ENCODE data around the gene PDE4D.

PDE4D gene

GRCh38 chr5:58986281-58986680 is 907.2 kb downstream of the PDE4D start:
- Mint-ChIP-seq H3K36me3 (ENCODE audit: low read depth) (no peaks in the 10 kb centered on the region), H3K9me3 (no peaks in the 10 kb centered on the region), H3K27me3 (no peaks in the 10 kb centered on the region), H3K4me1 (ENCODE audit: low read depth) (no peaks in the 10 kb centered on the region), H3K4me3 (no peak overlapping the region), H3K27ac (no peak overlapping the region)
- intact Hi-C loops (cut with micrococcal nuclease): no loop called here

GRCh38 chr5:58985759-58986158 is 907.8 kb downstream of the PDE4D start:
- no peaks in the 10 kb centered on the region for H3K27me3 Mint-ChIP-seq

GRCh38 chr5:58985311-58985710 is 908.2 kb downstream of the PDE4D start:
- Mint-ChIP-seq H3K9me3 (no peaks in the 10 kb centered on the region), H3K36me3 (ENCODE audit: low read depth) (no peaks in the 10 kb centered on the region), H3K27ac (no peak overlapping the region), H3K4me3 (no peak overlapping the region), H3K27me3 (no peaks in the 10 kb centered on the region), H3K4me1 (ENCODE audit: low read depth) (no peaks in the 10 kb centered on the region)
- intact Hi-C loops (cut with micrococcal nuclease): no loop called here

More at GRCh38 chr5:58985759-58986158, 907.8 kb downstream of the PDE4D start:
- no peak overlapping the region for H3K4me3 Mint-ChIP-seq
- H3K9me3 Mint-ChIP-seq: no peaks in the 10 kb centered on the region
- no peaks in the 10 kb centered on the region for H3K4me1 Mint-ChIP-seq (ENCODE audit: low read depth)
- H3K27ac Mint-ChIP-seq: no peak overlapping the region
- H3K36me3 Mint-ChIP-seq (ENCODE audit: low read depth): no peaks in the 10 kb centered on the region
- intact Hi-C loops (cut with micrococcal nuclease): no loop called here

GRCh38 chr5:58983526-58984452 is 909.7 kb downstream of the PDE4D start:
- no peaks in the 10 kb centered on the region for H3K4me1 Mint-ChIP-seq (ENCODE audit: low read depth)
- H3K27ac Mint-ChIP-seq: no peak overlapping the region
- intact Hi-C loops (cut with micrococcal nuclease): no loop called here
- no peaks in the 10 kb centered on the region for H3K36me3 Mint-ChIP-seq (ENCODE audit: low read depth)
- no peak overlapping the region for H3K4me3 Mint-ChIP-seq
- H3K27me3 Mint-ChIP-seq: no peaks in the 10 kb centered on the region
- H3K9me3 Mint-ChIP-seq: no peaks in the 10 kb centered on the region

GRCh38 chr5:58980890-58981289 is 912.6 kb downstream of the PDE4D start:
- Mint-ChIP-seq H3K27ac (no peak overlapping the region), H3K4me3 (no peak overlapping the region), H3K4me1 (ENCODE audit: low read depth) (no peaks in the 10 kb centered on the region), H3K36me3 (ENCODE audit: low read depth) (no peaks in the 10 kb centered on the region), H3K9me3 (no peaks in the 10 kb centered on the region), H3K27me3 (no peaks in the 10 kb centered on the region)
- intact Hi-C loops (cut with micrococcal nuclease): no loop called here

GRCh38 chr5:58979090-58979489 is 914.4 kb downstream of the PDE4D start:
- Mint-ChIP-seq H3K27ac (no peak overlapping the region), H3K9me3 (no peaks in the 10 kb centered on the region), H3K4me1 (ENCODE audit: low read depth) (no peaks in the 10 kb centered on the region), H3K27me3 (no peaks in the 10 kb centered on the region), H3K36me3 (ENCODE audit: low read depth) (peaks cover 10% of the 10 kb centered on the region), H3K4me3 (no peak overlapping the region)
- intact Hi-C loops (cut with micrococcal nuclease): no loop called here

GRCh38 chr5:58974601-58975000 is 918.9 kb downstream of the PDE4D start:
- intact Hi-C loops (cut with micrococcal nuclease): no loop called here
- no peaks in the 10 kb centered on the region for H3K27me3 Mint-ChIP-seq
- H3K4me1 Mint-ChIP-seq (ENCODE audit: low read depth): no peaks in the 10 kb centered on the region
- H3K4me3 Mint-ChIP-seq: no peak overlapping the region
- H3K36me3 Mint-ChIP-seq (ENCODE audit: low read depth): peaks cover 12% of the 10 kb centered on the region
- H3K27ac Mint-ChIP-seq: peak overlapping the region; percentile 2
- no peaks in the 10 kb centered on the region for H3K9me3 Mint-ChIP-seq

- Mint-ChIP-seq H3K4me1 (ENCODE audit: low read depth) (no peaks in the 10 kb centered on the region), H3K27me3 (no peaks in the 10 kb centered on the region), H3K9me3 (no peaks in the 10 kb centered on the region), H3K36me3 (ENCODE audit: low read depth) (peaks cover 12% of the 10 kb centered on the region), H3K27ac (no peak overlapping the region), H3K4me3 (no peak overlapping the region)
- intact Hi-C loops (cut with micrococcal nuclease): no loop called here
Measured at GRCh38 chr5:58974083-58974482, 919.4 kb downstream of the PDE4D start.

GRCh38 chr5:58972301-58972700 is 921.2 kb downstream of the PDE4D start:
- no peak overlapping the region for H3K27ac Mint-ChIP-seq
- intact Hi-C loops (cut with micrococcal nuclease): no loop called here
- no peaks in the 10 kb centered on the region for H3K9me3 Mint-ChIP-seq
- no peaks in the 10 kb centered on the region for H3K4me1 Mint-ChIP-seq (ENCODE audit: low read depth)
- H3K27me3 Mint-ChIP-seq: no peaks in the 10 kb centered on the region
- H3K4me3 Mint-ChIP-seq: no peak overlapping the region
- peaks cover 12% of the 10 kb centered on the region for H3K36me3 Mint-ChIP-seq (ENCODE audit: low read depth)

GRCh38 chr5:58970766-58971165 is 922.8 kb downstream of the PDE4D start:
- no peaks in the 10 kb centered on the region for H3K27me3 Mint-ChIP-seq
- intact Hi-C loops (cut with micrococcal nuclease): no loop called here

GRCh38 chr5:58969795-58970194 is 923.7 kb downstream of the PDE4D start:
- no peaks in the 10 kb centered on the region for H3K27me3 Mint-ChIP-seq
- H3K27ac Mint-ChIP-seq: no peak overlapping the region
- intact Hi-C loops (cut with micrococcal nuclease): no loop called here

More at GRCh38 chr5:58970766-58971165, 922.8 kb downstream of the PDE4D start:
- no peaks in the 10 kb centered on the region for H3K4me1 Mint-ChIP-seq (ENCODE audit: low read depth)
- H3K4me3 Mint-ChIP-seq: no peak overlapping the region
- H3K27ac Mint-ChIP-seq: no peak overlapping the region
- H3K36me3 Mint-ChIP-seq (ENCODE audit: low read depth): peaks cover 12% of the 10 kb centered on the region
- H3K9me3 Mint-ChIP-seq: no peaks in the 10 kb centered on the region

GRCh38 chr5:58969253-58969652 is 924.3 kb downstream of the PDE4D start:
- H3K27ac Mint-ChIP-seq: no peak overlapping the region
- no peaks in the 10 kb centered on the region for H3K9me3 Mint-ChIP-seq
- H3K4me1 Mint-ChIP-seq (ENCODE audit: low read depth): no peaks in the 10 kb centered on the region
- H3K36me3 Mint-ChIP-seq (ENCODE audit: low read depth): peaks cover 3% of the 10 kb centered on the region
- no peak overlapping the region for H3K4me3 Mint-ChIP-seq
- intact Hi-C loops (cut with micrococcal nuclease): no loop called here
- H3K27me3 Mint-ChIP-seq: no peaks in the 10 kb centered on the region

More at GRCh38 chr5:58969795-58970194, 923.7 kb downstream of the PDE4D start:
- Mint-ChIP-seq H3K36me3 (ENCODE audit: low read depth) (peaks cover 9% of the 10 kb centered on the region), H3K4me1 (ENCODE audit: low read depth) (no peaks in the 10 kb centered on the region), H3K4me3 (no peak overlapping the region), H3K9me3 (no peaks in the 10 kb centered on the region)

- intact Hi-C loops (cut with micrococcal nuclease): no loop called here
- H3K36me3 Mint-ChIP-seq (ENCODE audit: low read depth): no peaks in the 10 kb centered on the region
- H3K4me1 Mint-ChIP-seq (ENCODE audit: low read depth): no peaks in the 10 kb centered on the region
- H3K27me3 Mint-ChIP-seq: no peaks in the 10 kb centered on the region
- H3K4me3 Mint-ChIP-seq: no peak overlapping the region
- no peaks in the 10 kb centered on the region for H3K9me3 Mint-ChIP-seq
- no peak overlapping the region for H3K27ac Mint-ChIP-seq
Measured at GRCh38 chr5:58968350-58968749, 925.2 kb downstream of the PDE4D start.

GRCh38 chr5:58967597-58968281 is 925.8 kb downstream of the PDE4D start:
- Mint-ChIP-seq H3K4me1 (ENCODE audit: low read depth) (no peaks in the 10 kb centered on the region), H3K36me3 (ENCODE audit: low read depth) (no peaks in the 10 kb centered on the region), H3K9me3 (no peaks in the 10 kb centered on the region), H3K27ac (no peak overlapping the region), H3K27me3 (no peaks in the 10 kb centered on the region), H3K4me3 (no peak overlapping the region)
- intact Hi-C loops (cut with micrococcal nuclease): no loop called here

All from dendritic cell treated with granulocyte-macrophage colony-stimulating factor and Interleukin-4, amounts not matched to agents 40 ng/mL and 50 ng/mL, for 4 days (primary cell).